Activated gamma-delta T cell treated with anti-CD3 and anti-CD28 coated beads, Interleukin-2, amount 50 U/mL, for 16 hours (primary cell): ENCODE measurements around the gene TACC2.

Experiments used
- DNase-seq: peaks from one replicate; pipeline ENCODE4 v3.0.0-alpha.2; 2020; ENCODE audit warnings: low read depth

The TACC2 gene

GRCh38 chr10:122221958-122222357 is 233.0 kb downstream of the TACC2 start:
- DNase-seq, result no peak

DNA sequence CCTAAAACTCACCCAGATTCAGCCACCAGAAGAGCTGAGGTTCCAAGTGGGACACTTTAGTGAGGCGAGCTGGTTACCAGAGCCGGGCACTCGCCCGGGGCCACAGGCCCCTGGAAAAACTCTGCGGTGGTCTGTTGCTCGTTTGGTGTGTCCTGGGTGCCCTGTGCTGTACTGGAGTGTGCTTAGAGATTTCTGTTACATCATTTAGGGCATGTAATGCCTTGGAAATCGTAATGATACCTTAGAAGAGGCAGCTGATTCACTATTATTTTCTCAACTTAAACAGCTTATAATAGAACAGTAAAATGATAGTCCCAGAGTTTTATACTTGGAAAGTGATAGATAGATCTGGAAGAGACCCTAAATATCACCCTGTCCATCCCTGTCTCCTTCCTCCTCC is 233.7 kb downstream of the TACC2 start:
- no peak for DNase-seq

- DNase-seq, result no peak
These were observed 235.2 kb downstream of the TACC2 start for GRCh38 chr10:122224159-122224558.

DNA sequence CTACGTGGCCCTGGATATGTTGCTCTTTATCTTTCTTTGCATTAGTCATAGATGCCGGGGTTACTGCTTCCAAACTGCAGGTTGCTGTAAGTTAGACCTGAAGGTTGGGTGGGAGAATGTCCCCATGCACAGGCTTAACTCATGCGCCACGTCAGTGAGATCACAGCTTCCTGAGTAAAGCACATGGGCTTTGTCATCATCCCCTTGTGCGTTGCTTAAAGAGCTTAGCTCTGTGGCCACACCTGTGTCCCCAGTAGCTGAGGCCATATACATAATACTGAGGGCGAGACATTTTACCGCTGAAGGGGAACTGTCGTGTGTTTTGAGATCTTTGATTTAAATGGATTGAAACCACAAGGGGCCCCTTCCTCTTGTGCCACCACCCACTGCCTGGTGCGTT is 236.4 kb downstream of the TACC2 start:
- DNase-seq, result no peak

GRCh38 chr10:122227754-122228153 is 238.8 kb downstream of the TACC2 start:
- DNase-seq, result no peak

DNA sequence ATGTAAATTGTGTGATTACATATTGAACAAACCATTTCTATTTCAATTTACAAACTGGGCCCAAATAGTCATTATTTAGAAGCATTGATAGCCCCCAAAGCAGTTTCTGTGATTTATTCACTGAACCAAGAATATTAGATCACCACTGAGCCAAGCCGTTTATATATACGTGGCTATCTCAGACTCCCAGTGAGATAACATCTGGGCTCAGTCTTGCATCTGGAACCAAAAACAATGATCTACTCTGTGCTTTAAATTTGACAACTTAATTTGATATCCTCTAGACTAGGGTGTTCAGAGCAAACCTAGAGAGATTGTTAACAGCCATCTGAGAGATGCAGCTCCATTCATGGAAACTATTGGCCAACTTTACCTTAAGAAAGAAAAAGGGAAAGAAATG is 240.7 kb downstream of the TACC2 start:
- DNase-seq, result no peak

GRCh38 chr10:122230222-122230621 is 241.3 kb downstream of the TACC2 start:
- no peak for DNase-seq

GRCh38 chr10:122232769-122233168 is 243.8 kb downstream of the TACC2 start:
- no peak for DNase-seq

GRCh38 chr10:122233857-122234348 is 244.9 kb downstream of the TACC2 start:
- no peak for DNase-seq

DNA sequence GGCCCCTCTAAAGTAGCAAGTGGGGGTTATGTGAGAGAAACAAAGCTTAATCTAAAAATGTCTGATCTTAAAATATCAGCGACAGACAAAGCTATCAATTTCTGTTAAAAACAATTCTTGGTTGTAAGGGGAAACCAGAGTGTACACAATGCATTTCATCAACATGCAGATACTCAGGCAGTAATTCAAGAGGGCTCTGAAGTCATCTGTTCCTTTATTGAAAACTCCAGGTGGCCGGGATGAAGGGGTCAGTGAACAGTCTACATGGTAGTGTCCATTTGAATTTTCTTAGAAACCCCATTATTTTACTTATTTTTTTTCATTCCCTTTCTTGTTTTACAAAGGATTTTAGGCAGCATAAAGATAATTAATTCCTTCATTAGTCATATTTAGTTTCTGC is 245.5 kb downstream of the TACC2 start:
- DNase-seq, result no peak

DNA sequence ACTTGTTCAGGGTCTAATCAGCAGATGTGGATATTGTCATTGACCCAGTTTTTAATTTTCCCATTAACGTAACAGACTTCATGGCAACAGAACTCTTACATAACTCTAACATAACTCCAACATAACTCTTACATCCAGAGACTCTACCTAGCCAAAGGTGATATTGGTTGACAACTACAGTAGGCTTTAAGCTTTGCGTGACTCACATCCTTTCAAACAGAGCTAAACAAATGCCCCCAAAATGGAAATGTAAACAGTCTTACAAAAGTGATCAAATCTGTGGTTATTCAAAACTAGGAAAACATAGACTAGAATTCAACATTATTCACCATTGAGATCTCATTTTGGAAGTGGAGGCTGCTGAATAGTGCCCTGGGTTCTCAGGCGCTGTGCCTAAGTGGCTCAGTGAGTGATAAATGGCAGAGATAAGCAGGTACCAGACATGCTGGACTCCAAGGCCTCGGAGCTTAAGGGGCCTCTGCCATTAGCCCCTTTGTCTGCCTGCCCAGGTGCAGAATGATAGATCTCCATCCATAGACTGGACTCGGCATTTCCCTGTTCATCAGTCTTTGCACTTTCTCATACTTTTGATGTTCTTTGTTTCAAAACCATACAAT is 247.8 kb downstream of the TACC2 start:
- DNase-seq, result no peak

- DNase-seq, result no peak
These were observed 248.5 kb downstream of the TACC2 start for GRCh38 chr10:122237331-122237990.

- DNase-seq, result no peak
These were observed 250.8 kb downstream of the TACC2 start for GRCh38 chr10:122239578-122240257.

DNA sequence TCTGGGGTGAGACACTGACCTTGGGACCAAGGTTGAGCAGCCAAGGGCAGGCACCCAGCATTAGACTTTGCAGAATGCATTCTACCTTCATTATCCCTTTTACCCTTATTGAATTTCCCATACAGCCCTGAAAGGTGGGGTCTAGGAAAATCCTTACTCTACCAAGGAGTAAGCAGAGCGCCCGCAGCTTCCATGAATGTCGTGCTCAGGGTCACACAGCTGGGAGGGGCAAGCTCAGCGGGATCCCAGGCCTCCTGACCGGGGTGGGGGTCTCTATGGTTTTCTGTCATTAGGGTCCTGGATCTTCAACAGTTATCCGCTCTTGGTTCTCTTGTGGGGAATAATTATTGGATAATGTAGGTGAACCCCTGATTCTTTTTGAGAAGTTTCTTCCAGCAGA is 251.4 kb downstream of the TACC2 start:
- DNase-seq, result no peak

DNA sequence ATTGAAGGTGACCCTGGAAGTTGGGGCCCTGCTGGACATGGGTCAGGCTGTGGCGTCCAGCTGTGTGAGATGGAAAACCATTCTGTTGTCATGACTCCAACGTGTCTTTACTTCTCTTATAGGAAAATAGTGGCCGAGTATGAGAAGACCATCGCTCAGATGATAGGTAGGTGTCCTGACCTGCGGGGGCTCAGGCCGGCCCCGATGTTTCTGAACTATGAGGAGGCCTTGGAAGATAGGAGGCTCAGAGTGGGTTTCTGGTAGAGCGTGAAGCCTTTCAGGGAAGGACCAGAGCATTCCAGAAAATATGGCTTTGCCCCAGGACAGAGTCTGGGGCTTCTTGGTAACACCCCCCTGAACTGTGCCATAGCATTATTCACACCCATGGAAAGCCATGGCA is 252.9 kb downstream of the TACC2 start:
- DNase-seq, result no peak

DNA sequence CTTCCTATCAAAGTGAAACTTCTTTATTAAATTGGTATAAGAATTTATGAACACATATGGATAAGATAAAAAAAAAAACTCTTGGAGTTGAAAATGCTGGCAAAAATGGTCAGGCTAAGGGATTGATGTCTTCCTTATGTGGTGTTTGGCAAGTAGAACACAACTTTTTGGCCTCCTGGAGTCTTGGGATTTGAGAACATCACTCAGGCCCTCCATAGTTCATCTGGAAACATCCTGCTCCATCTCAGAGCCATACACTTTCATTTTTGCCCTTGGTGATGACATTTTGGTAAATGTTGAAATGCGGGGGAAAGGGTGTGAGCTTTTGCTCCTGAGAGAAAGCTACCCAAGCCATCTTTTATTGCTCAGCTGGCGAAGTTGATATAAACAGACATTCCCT is 254.6 kb downstream of the TACC2 start:
- no peak for DNase-seq

GRCh38 chr10:122244001-122244975 is 255.3 kb downstream of the TACC2 start:
- no peak for DNase-seq

DNA sequence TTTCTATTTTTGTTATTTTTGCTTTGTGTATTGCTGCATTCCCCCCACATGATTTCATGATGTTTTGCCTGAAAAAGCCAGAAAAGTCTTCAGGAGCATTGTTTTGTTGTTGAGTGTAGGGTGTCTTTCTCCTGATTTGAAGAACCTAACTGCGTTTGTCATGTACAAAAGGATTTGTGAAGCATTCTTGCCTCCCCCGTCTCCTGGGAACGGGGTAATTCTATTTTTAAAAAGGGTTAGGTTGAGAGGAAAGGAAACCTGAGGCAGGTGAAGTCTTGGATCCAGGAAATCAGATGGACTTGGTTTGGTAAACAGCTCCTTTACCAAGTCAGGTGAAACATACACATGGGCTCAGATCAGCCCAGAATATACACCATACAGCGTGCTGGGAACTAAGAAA is 256.2 kb downstream of the TACC2 start:
- no peak for DNase-seq

DNA sequence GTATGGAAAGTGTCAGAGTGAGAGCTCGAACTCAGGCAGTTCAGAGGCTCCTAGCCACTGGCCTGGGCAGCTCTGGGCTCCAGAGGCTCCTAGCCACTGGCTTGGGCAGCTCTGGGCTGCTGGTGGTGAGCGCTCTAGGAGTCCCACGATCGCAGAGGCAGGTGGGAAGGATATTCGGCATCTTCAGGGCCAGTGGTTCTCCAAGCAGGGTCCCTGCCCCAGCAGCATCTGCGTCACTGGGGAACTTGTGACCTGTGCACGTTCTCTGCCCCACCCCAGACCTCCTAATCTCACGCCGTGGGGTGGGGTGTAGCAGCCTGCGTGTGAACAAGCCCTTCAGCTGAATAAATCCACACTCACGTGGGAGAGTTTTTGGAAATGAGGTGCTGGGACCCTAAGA is 256.9 kb downstream of the TACC2 start:
- DNase-seq, result no peak

DNA sequence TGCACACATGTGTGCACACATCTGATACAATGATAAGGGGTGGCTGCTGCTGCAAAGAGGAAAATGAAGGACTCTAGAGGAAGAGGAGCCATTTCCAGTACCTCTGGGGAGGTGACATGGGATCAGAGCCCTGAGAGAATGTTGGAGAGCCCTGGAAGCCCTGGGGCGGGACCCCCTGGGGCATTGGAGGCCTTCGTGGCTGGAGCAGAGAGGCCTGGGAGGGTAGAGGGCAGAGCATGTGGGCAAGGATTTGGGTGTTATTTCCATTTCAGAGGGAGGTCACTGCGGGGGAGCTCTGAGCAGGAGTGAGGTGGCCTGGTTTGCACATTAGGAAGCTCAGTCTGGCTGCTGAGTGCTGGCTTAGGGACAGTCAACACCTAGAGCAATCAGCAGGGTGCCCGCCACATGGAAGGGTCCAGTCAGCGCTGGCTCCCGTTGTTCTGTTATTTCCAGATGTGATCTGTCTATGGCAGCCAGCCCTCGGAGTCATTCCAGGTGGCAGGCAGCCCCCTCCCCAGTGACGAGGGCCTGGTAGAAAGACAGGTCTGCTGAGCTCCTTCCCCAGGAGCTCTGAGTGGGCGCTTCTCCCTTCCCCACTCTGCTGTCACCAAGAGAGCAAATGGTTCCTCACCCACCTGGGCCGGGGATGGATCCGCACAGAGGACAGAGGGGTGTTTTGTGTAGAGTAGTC is 258.0 kb downstream of the TACC2 start:
- no peak for DNase-seq
